GM23248 (cell line): ENCODE results near the gene CHST6.

ENCODE experiments used
- EZH2 ChIP-seq: fragments of 200-600 bp; sonication (generic); IDR thresholded peaks from 2 replicates; pipeline ENCODE4 v1.6.1; 2018; ENCODE audit warnings: antibody characterized with exemption, mild to moderate bottlenecking; ENCODE audit not compliant: insufficient read depth, poor library complexity, severe bottlenecking
- EZH2phosphoT487 ChIP-seq: fragments of 200-600 bp; sonication (generic); IDR thresholded peaks from 2 replicates; pipeline ENCODE4 v1.6.1; 2018; ENCODE audit warnings: antibody characterized with exemption, moderate library complexity, mild to moderate bottlenecking, low read depth; ENCODE audit not compliant: insufficient read depth

DNA sequence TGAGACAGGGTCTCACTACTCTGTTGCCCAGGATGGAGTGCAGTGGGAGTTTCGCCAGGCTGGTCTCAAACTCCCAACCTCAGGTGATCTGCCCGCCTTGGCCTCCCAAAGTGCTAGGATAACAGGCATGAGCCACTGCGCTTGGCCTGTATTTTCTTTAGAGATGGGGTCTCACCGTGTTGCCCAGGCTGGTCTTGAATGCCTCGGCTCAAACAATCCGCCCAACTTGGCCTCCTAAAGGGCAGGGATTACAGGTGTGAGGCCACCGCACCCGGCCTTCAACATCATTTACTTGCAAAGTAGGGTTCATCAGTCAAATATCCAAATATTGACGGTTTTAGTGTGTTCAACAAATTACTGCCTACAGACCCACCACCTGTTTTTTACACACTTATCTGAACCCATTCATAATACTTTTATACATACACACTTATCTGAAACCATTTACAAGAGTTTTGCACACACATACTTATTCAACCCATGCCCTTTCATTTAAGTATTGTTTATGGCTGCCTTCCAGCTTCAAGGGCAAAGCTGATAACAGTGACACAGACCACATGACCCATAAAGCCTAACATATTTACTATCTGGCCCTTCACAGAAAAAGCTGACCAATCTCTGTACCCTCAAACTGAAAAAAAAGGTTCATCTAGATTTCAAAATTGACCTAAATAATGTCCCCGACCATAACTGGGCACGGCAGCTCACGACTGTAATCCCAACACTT lies 42.6 kb downstream of the CHST6 start:
- TF ChIP-seq EZH2 (no peak), EZH2phosphoT487 (no peak)
